HL-60 (cell line): ENCODE measurements around the gene NKD1.

ENCODE experiments used
- DNase-seq, 2 experiments: peaks; one replicate each; pipeline ENCODE4 v3.0.0-alpha.2; 2010 to 2020; ENCODE audit warnings: low read depth in 1 of 2, low spot score in 1 of 2
- H3K27ac ChIP-seq: fragments of 250-450 bp; sonication (Bioruptor Pico); replicated peaks from 2 replicates; pipeline ENCODE4 v1.5.1; 2020; ENCODE audit warnings: mild to moderate bottlenecking, moderate library complexity
- H3K27me3 ChIP-seq: fragments of 250-450 bp; sonication (Bioruptor Pico); 2 replicates; pipeline ENCODE4 v1.5.1; 2021; ENCODE audit warnings: mild to moderate bottlenecking, moderate library complexity; ENCODE audit not compliant: insufficient read depth, poor library complexity, severe bottlenecking
- H3K4me3 ChIP-seq: replicated peaks from 2 replicates; pipeline ENCODE4 v1.5.1; 2011; ENCODE audit warnings: mild to moderate bottlenecking, control low read depth, low read length; ENCODE audit not compliant: insufficient read depth
- CTCF ChIP-seq: IDR thresholded peaks from one replicate; pipeline ENCODE4 v1.5.1; 2011; ENCODE audit warnings: low read length, control low read depth, inconsistent platforms; ENCODE audit not compliant: insufficient read depth
- GABPA ChIP-seq: IDR thresholded peaks from 2 replicates; pipeline ENCODE4 v1.6.1; 2012; ENCODE audit warnings: low read depth
- POLR2AphosphoS5 ChIP-seq: IDR thresholded peaks from 2 replicates; pipeline ENCODE4 v1.6.1; 2012; ENCODE audit warnings: low read depth
- REST ChIP-seq: IDR thresholded peaks from 2 replicates; pipeline ENCODE4 v1.6.1; 2012; ENCODE audit warnings: low read depth; ENCODE audit not compliant: insufficient replicate concordance
- SPI1 ChIP-seq: IDR thresholded peaks from 2 replicates; pipeline ENCODE4 v1.6.1; 2012; ENCODE audit warnings: low read depth, mild to moderate bottlenecking, borderline replicate concordance

NKD1 gene

DNA sequence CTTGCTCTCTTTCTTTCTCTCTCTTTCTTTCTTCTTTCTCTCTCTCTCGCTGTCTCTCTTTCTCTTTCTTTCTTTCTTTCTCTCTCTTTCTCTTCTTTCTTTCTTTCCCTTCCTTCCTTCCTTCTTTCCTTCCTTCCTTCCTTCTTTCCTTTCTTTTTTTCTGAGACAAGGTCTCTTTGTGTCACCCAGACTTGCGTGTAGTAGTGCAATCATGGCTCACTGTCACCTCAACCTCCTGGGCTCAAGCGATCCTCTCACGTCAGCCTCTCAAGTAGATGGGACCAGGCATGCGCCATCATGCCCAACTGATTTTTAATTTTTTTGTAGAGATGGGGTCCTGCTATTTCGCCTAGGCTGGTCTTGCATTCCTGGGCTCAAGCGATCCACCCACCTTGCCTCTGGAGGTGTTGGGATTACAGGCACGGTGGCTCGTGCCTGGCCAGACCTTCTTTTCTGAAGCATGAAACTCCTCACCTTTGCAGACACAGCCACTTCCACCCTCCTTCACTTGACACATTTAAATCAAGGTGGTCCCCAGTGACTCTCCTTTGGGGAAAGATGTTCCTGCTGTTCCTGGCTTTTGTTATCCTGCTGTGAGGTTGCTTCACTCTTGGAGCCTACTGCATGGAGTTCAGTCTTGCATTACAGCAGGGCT, 26.8 kb upstream of the NKD1 start:
- DNase-seq = no peak
- peaks cover 4% of the 10 kb centered on the region for H3K27me3 ChIP-seq
- H3K27ac ChIP-seq = no peak overlapping the region
- TF ChIP-seq POLR2AphosphoS5 (no peak), CTCF (no peak), GABPA (no peak), SPI1 (no peak), REST (no peak)
- H3K4me3 ChIP-seq = no peak overlapping the region

- Histone ChIP-seq H3K27ac (no peak overlapping the region), H3K27me3 (peaks cover 4% of the 10 kb centered on the region), H3K4me3 (no peak overlapping the region)
- no peak for DNase-seq
- TF ChIP-seq POLR2AphosphoS5 (no peak), REST (no peak), CTCF (no peak), GABPA (no peak), SPI1 (no peak)
These were observed 25.9 kb upstream of the NKD1 start for GRCh38 chr16:50522324-50522723.

- Histone ChIP-seq H3K27me3 (peaks cover 4% of the 10 kb centered on the region), H3K27ac (no peak overlapping the region), H3K4me3 (no peak overlapping the region)
- TF ChIP-seq GABPA = no peak
- no peak for TF ChIP-seq REST
- no peak for TF ChIP-seq CTCF
- TF ChIP-seq SPI1 = no peak
- TF ChIP-seq POLR2AphosphoS5 = no peak
- DNase-seq = no peak
These were observed 24.5 kb upstream of the NKD1 start for GRCh38 chr16:50523710-50524109.
